Activated CD8-positive, alpha-beta memory T cell treated with anti-CD3 and anti-CD28 coated beads, Interleukin-2, amount 50 U/mL, for 4 hours (primary cell): ENCODE data around the gene ALDH3B1.
A peak's percentile ranks its signal among the peaks of the same experiment; 100 is the strongest.

Experiments
- DNase-seq: peaks from one replicate; pipeline ENCODE4 v3.0.0-alpha.2; 2020

The ALDH3B1 gene

DNA sequence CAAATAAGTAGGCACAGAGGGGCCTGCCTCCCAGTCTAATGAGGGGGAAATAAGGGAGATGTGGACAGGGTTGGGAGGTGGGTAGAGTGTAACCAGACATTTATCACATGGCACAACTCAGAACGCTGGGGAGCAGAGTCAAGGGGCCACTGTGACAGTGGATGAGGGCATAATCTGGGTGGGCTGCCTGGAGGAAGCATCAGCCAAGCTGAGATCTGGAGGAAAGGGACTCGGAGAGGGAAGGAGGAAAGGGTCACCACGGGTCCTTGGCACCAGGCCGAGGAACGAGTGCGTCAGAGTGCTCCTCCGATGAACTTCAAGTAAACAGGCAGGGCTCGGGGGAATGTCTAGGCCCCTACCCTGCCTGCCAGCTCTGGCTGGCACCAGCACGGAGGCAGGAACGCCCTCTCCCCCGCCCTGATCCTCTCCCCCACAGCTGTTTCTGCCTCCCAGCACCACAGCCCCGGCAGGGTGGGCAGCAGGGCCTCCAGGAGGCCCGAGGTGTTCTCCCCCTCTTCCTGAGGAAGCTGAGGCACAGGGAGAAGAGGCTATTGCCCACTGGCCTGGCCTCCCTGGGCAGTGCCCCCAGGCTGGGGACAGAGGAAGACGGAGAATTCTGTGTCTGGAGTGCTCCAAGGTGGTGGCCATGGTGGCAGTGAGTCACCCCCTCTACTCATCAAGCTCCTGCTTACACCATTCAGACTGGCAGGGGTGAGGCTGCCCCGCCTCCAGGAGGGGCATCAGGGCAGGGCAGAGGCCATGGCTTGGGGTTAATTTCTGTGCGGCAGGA is 4.2 kb downstream of the ALDH3B1 start:
- no peak for DNase-seq

DNA sequence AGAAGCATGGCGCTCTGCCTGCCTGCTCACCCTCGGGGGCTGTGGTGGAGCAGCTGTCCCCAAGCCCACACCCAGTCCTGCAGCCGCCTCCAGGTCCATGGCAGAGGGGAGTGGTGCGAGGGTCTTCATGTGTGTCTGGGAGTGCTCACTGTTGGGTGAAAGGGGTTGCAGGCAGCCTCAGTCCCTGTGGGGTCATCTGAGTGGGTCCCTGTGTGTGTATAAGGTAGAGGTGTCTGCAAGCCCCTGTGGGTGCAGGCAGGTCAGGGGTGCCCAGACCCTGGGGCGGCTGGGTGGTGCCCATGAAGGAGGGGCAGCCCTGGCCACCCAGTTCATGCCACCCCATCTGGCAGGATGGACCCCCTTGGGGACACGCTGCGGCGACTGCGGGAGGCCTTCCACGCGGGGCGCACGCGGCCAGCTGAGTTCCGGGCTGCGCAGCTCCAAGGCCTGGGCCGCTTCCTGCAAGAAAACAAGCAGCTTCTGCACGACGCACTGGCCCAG is 4.9 kb downstream of the ALDH3B1 start:
- DNase-seq, result no peak

DNA sequence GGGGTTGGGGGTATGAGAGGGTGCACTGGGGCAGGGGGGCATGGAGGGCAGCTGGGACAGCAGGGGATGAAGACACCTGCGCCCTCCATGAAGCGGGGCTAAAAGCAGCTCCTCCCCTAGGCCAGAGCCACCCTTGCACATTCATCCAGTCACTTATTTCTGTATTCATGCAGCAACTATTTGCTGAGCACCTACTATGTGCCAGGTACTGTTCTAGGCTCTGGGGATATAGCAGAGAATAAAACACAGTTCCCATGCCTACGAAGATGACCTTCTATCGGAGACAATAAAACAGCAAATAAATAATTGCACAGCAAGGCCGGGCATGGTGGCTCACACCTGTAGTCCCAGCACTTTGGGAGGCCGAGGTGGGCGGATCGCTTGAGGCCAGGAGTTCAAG is 5.3 kb downstream of the ALDH3B1 start:
- DNase-seq, result no peak

DNA sequence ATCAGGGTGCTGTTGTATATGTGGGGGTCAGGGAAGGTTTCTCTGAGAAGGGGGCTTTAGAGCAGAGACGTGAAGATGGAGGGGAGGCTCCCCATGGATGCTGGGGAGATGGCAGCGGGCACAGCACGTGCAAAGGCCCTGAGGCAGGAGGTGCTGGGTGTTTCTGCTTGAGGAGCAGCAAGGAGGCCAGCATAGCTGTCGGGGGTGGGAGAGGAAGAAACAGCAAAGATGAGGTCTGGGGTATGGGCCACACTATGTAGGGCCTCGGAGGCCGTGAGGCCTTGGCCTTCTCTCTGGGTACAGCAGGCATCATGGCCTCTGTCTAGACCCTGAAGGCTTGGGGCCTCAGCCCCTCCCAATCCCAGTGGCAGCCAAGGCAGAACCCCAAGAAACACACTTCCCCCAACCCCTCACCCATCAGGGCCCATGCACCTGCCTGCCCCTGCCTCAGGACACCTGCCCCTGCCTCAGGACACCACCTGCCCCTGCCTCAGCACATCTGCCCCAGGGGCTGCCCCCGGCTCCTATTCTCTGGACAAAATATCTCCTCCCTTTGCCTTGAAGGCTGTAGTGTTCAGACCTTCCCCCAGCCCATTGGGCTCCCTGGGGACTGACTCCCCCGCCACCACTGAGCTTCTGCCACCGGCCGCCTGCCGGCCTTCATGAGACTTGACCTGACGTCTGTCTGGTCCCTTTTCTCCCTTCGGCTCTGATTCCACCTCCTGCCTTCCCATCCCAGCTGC is 6.2 kb downstream of the ALDH3B1 start:
- DNase-seq, result no peak

DNA sequence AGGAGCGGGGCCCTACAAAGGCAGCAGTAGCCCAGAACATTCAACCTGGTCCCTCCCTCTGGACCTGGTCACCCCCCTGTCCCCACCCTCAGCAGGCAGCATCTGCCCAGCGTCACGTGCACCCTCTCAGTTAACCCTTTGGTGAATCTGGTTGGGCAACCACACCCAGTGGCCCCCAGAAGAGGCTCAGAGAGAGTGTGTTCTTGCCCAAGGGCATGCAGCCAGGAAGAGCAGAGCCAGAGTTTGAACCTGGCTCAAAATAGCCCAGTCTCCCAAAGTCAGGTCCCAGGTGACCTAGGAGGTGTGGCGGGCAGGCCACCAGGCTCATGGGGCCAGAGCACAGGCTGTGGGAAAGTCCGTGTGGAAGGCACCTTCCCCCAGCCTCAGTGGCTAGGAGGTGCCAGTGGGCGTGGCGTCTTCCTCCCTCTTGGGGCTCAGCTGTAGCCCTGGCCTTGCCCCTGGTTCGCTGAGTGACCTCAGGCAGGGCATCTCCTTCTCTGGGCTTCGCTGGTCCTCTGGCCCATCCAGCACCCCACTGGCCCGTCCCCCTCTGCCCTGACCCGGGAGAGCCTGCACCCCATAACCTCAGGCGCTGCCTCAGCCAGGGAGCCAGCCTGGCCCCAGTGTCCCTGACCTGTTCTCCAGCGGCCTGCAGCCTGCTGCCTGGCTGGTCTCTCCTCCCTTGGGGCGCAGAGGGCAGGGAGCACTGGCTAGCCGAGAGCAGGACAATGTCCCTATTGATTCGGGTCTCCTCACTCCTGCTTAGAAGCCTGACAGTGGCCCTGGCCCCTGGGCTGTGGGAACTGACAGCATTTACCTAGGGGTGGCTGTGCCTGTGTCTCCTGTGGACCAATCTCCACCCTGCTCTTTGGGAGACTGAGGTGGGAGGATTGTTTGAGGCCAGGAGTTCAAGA is 7.0 kb downstream of the ALDH3B1 start:
- DNase-seq, result no peak

DNA sequence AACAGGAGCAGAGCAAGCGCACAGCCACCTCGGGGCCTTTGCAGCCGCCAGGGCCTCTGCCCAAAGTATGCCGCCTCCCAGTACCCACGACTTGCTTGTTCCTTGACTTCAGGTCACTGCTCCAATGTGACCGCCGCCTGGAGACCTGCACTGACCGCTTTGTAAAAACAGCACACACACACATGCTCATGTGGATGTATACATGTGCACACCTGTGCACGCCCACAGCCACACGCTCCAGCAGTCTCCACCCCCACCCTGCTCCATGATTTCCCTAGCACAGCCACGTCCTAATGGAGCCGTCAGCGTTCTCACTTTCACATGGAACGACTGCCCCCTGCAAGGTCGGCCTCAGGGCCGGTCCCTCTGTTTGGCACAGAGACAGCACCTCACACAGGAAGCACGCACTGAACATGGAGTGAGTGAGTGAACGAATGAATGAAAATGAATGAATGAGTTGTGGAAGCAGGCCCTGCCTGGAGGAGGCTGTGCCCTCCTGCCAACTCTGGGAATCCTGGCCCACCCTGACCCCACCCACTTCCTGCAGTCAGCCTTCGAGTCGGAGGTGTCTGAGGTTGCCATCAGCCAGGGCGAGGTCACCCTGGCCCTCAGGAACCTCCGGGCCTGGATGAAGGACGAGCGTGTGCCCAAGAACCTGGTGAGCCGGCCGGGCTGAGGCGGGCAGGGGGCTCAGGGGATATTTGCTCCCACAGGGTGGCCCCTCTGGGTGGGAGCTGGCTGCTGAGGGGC is 8.0 kb downstream of the ALDH3B1 start:
- DNase-seq, result no peak

DNA sequence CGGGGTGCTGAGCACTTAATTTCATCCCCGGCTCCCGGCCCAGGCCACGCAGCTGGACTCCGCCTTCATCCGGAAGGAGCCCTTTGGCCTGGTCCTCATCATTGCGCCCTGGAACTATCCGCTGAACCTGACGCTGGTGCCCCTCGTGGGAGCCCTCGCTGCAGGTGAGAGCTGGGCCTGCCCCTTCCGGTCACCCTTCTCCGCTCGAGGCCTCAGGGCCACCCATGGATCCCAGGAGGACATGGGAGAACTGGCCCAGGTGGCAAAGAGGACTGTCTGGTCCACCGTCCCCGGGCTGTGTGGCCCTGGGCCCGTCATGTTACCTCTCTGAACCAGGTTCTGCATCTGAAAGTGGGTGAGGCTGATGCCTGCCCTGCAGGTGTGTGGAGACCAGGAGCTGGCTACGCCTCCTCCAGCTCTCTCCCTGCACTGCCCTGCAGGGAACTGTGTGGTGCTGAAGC is 8.6 kb downstream of the ALDH3B1 start:
- no peak for DNase-seq

DNA sequence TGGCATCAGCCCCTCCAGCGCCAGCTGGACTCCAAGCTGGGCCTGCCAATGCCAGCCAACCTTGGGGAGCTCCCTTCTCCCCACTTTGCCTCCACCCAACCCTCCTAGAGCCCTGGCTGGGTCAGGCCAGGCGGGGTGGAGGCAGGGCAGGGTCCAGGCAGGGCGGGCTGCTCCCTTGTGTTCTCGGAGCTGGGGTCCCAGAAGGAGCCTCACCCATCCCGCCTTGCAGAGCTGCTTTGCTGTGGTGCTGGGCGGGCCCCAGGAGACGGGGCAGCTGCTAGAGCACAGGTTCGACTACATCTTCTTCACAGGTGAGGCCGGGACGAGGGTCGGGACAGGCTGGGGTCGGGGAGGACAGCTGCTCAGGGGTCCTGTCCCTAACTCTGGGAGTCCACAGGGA is 9.4 kb downstream of the ALDH3B1 start:
- no peak for DNase-seq

DNA sequence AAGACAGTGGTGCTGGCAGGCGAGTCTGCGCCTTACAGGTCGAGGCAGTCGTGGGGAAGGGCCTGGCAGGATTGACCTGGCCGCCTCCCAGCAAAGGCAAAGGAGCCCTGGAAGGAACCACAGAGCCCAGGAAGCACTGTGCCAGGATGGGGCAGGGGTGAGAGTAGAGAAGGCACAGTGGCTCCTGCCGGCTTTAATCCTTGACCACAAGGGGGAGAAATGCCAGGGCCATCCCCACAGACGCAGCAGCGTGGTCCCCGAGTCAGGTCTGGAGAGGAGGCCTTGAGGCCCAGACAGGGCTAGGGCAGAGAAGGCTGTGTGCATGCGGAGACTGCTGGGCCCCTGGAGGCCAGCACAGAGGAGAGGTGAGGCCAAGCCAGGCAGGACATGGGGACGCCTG is 10.4 kb downstream of the ALDH3B1 start:
- DNase-seq, result no peak

DNA sequence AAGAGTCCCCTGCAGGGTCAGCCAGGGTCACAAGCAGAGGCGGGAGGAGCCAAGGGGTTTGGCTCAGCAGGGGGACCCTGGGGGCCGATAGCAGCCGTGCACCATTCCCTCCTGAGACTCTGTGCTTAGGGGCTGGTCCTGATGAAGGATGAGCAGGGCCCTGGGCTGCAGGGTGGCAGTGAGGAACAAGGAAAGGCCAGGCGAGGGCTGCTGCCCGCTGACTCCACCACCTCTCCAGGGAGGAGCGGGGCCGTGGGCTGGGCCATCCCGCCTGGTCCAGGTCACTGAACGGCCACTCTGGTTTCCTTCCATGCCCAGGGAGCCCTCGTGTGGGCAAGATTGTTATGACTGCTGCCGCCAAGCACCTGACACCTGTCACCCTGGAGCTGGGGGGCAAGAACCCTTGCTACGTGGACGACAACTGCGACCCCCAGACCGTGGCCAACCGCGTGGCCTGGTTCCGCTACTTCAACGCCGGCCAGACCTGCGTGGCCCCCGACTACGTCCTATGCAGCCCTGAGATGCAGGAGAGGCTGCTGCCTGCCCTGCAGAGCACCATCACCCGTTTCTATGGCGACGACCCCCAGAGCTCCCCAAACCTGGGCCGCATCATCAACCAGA is 11.2 kb downstream of the ALDH3B1 start:
- no peak for DNase-seq

DNA sequence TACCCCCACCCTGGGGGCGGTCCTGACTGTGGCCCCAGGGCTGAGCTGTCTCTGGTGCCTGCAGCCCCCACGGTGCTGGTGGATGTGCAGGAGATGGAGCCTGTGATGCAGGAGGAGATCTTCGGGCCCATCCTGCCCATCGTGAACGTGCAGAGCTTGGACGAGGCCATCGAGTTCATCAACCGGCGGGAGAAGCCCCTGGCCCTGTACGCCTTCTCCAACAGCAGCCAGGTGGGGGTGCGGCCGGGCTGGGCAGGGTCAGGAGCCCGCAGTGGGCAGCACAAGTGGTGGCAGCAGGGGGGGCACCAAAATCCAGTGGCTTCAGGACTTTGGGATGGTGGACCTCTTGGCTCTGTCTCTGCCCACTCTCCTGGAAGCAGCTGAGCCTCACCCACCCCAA is 12.4 kb downstream of the ALDH3B1 start:
- DNase-seq, result no peak

DNA sequence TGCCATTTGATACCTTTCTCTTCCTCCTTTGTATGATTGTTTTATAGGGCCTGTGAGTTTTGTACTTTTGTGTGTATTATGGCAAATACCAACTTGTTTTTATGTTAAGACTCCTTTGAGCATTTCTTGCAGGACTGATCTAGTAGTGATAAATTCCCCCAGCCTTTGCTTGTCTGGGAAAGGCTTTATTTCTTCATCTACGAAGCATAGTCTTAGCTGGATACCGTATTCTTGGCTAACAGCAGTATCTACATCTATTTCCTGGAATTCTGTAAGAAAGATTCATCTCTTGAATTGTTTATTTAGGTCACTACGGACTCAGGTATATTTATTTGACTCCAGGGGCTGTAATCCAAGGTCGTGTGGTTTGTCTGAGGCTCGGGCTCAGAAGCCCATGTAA is 14.4 kb downstream of the ALDH3B1 start:
- no peak for DNase-seq

DNA sequence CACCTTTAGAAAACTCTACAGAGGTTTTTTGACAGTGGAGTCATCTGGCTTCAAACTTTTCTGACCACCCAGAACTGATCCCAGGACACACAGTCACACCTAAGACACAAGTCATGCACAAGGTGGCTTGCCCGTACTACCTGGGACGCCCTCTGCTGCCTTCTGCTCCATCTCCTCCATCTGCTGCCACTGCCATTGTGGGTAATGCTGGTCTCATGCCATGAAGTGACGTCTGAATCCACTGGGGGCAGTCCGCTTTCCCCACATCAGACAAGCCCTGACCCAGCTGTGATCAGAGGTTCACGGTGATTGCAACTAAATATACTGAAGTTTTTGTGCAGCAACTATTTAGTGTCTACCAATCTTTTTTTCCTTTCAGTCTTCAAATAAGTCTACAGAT is 14.9 kb downstream of the ALDH3B1 start:
- DNase-seq, result no peak

DNA sequence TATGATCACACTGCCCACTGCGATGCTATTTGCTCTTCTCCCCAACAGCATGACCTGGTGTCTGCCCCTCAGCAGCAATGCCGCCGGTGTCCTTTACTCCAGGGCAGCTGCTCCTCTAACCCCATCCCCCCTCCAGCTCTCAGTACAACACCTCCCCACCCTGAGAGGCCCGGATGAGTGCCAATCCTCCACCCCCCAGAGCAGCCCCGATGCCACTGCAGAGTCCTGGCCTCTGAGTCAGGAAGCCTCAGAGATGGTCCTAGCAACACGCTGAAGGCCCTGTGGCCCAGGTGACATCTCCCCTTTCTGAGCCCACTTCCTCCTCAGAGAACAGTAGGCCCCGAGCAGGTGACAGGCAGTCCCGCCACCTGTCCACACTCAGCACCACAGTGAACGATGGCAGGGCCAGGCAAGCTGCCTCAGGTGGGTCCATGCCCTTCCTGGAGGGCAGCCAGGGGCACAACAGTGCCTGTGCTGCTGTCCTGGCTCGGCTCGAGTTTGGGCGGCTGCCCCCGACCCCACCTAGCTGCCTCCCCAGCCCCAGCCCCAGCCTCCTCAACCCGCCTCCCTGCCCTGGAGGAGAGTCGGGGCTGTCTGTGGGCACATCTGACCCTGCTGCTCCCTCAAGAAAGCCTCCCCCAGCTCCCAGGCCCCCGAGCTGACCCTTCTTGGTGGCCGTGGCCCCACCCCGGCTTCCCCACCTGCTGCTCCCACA is 16.4 kb downstream of the ALDH3B1 start:
- no peak for DNase-seq

DNA sequence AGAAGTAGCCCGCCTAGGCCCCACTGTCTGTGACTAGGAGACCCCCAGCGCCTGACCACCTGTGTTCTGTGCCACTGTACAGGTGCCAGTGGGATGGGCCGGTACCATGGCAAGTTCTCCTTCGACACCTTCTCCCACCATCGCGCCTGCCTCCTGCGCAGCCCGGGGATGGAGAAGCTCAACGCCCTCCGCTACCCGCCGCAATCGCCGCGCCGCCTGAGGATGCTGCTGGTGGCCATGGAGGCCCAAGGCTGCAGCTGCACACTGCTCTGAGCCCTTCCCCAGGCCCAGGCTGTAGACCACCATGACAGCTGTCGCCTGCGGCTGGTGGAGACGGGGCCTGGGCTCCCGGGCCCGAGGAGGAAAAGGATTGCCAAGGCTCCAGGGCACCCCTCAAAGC is 17.5 kb downstream of the ALDH3B1 start:
- DNase-seq, result no peak

DNA sequence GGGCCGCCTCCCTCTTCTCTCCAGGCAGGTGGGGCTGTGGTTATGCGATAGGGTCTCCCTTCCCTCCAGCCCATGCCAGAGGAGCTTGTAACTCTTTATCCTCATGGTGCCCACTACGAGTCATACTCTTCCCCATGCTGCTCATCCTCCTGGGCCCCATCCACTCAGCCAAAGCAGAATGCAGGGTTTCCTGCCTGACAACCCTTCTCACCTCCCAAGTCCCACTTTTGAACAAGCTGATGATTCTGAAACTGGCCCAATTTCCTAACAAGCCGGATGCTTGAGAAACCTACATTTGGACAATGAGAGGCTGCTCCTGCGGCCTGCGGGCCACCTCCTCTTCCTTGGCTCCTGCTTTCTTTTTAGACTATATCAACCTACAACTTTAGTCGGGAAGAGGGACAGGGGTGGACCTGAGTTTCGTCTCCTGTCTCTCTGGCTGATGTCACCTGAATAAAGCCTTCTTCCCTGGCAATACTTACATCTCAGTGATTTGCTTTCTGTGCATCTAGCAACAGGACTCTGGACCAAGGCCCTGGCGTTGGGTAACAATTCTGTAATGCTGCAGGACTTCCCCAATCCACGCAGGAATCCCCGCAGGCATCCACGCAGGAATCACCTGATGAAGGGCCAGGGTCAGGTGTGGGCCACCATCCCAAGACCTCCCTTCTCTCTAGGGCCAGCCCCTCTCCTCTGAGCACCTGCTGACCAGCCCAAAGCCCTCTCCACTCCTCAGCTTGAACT is 18.8 kb downstream of the ALDH3B1 start:
- DNase-seq, result no peak

DNA sequence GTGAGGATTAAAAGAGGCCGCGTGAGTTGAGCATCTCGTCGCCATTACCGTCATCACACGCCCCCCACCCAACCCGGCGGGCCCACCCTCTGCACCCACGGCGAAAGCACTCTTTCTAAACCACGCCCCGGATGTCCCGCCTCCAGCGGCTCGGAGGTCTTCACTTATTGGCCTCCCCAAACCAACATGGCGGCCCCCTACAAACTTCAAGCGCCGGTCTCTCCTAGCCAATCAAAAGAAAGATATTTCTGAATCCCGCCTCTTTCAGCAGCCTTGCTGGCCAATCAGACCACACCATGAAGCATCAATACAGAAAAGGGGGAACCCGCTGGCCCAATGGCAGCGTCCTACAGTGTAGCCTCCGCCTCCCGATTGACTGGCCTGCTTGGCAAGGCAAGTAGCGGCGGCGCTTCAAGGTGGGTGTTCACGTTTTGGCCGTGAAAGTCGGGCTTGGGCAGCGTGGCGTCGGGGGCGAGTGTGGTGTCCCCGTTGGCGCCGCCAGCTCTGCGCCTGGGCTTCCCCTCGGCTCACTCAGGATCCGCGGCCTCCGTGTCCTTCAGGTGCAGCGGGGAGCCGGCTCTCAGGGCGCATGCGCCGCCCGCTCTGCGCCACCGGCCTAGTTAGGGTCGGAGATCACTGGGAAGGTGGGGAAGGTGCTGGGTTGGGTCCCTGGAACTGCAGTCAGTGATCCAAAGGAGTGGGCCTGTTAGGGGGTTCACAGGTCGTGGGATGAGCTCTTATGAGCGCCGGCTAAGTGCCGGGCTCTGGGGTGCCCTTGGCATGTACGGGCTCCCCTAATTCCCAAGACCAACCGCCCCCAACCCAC is 20.4 kb downstream of the ALDH3B1 start, which contains the start of gene NDUFS8:
NDUFS8 (plus strand) TSS at position 364 of the 826 bp plus-strand sequence. CDS start 1,471 bp downstream, outside the sequence.
- peak; percentile 98 for DNase-seq

DNA sequence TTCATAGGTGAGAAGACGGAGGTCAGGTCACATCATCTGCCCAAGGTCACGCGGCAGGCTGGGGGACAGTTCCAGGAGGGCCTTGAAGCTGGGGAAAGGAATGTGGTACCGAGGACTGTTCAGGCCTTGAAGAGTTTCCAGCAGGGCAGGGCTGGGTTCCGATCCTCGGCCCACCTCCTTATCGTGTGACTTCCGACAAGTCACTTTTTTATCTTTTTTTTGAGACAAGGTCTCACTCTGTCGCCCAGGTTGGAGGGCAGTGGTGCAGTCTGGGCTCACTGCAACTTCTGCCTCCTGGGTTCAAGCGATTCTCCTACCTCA is 21.0 kb downstream of the ALDH3B1 start:
- no peak for DNase-seq

DNA sequence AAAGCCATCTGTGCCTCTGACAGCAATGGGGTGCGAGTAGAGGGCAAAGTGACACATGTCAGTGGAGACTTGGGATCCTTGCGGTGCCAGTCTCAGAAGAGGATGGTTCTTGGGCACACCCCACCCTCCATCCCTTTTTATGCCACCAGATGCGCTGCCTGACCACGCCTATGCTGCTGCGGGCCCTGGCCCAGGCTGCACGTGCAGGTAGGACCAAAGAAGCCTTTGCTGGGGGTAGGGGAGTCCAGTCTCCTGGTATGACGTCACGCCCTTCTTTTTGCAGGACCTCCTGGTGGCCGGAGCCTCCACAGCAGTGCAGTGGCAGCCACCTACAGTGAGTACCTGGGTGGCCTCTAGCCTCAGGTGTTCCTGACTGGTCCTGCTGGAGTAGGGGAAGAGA is 21.9 kb downstream of the ALDH3B1 start:
- DNase-seq, result no peak
